ENCODE measurements around the gene SEZ6.

GRCh38 chr17:28944862-28945741 is 60.7 kb downstream of the SEZ6 start:
- no peak for TF ChIP-seq POLR2AphosphoS5 (IDR thresholded peaks at IDR 0.05; ENCODE audit: insufficient read depth in 1 of 2, low read depth in 1 of 2)
- TF ChIP-seq, protein P1, sequence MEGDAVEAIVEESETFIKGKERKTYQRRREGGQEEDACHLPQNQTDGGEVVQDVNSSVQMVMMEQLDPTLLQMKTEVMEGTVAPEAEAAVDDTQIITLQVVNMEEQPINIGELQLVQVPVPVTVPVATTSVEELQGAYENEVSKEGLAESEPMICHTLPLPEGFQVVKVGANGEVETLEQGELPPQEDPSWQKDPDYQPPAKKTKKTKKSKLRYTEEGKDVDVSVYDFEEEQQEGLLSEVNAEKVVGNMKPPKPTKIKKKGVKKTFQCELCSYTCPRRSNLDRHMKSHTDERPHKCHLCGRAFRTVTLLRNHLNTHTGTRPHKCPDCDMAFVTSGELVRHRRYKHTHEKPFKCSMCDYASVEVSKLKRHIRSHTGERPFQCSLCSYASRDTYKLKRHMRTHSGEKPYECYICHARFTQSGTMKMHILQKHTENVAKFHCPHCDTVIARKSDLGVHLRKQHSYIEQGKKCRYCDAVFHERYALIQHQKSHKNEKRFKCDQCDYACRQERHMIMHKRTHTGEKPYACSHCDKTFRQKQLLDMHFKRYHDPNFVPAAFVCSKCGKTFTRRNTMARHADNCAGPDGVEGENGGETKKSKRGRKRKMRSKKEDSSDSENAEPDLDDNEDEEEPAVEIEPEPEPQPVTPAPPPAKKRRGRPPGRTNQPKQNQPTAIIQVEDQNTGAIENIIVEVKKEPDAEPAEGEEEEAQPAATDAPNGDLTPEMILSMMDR (IDR thresholded peaks at IDR 0.05): no peak

All from vagina (tissue), 2 donors.